ENCODE measurements around the gene ISG20. TPM values are rescaled to one million over a fixed set of nuclear protein-coding genes. Genes with fewer than 3 reads are reported as not detected.

Gene ISG20
- total and polyA plus RNA-seq, 2 of the 8 experiments (the other 6 are each of a cell fraction or from before 2014, with no cell fraction given), result 2.9 to 5.2 TPM

GRCh38 chr15:88624156-88624970 is 14.5 kb upstream of the ISG20 start (continued):
- TF ChIP-seq CTCF (IDR thresholded peaks at IDR 0.05; ENCODE audit: control extremely low read depth in 1 of 3, insufficient read depth in 1 of 3, low read depth in 1 of 3, low read length in 3 of 3), result peak in 1 of 3 experiments; percentile 32; a peak in 2 of 4 replicates
